ENCODE results near the gene DIABLO.
"Not testable (repeated sequence)": the region's sequence is repeated elsewhere in the genome, so short reads cannot be mapped to it uniquely, and the experiment has no call there.

DIABLO gene

GRCh38 chr12:122187466-122187865, 38.4 kb downstream of the DIABLO start:
- no peak for DNase-seq

- no peak for DNase-seq
Observed at GRCh38 chr12:122185494-122186082, 40.3 kb downstream of the DIABLO start.

- no peak for DNase-seq
Observed at GRCh38 chr12:122185079-122185478, 40.8 kb downstream of the DIABLO start.

DNA sequence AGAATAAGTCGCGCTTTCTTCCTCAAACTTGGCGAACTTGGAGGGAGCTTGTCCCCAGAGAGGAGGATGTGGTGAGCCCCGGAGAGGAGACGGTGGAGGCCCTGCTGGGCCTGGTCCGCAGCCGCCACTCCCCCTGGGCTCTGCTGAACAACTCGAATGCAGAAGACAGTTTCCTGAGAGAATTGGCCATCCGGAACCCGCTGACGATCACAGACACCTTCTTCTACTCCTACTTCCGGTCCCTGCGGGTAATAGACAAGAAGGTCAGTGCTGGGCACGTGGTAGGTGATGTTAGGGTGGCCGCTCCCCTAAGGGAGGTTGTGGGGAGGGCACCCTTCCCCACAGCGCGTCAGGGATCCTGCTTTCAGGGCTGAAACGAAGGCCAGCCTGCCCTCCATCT, 41.3 kb downstream of the DIABLO start:
- no peak for DNase-seq

- no peak for DNase-seq
Observed at GRCh38 chr12:122183588-122183940, 42.3 kb downstream of the DIABLO start.

- no peak for DNase-seq
Observed at GRCh38 chr12:122182887-122183587, 42.8 kb downstream of the DIABLO start, which contains the start of gene LRRC43. Gene LRRC43, plus strand, starts transcription at chr12:122183123. Its CDS starts 22 bp downstream, at chr12:122183145.

DNA sequence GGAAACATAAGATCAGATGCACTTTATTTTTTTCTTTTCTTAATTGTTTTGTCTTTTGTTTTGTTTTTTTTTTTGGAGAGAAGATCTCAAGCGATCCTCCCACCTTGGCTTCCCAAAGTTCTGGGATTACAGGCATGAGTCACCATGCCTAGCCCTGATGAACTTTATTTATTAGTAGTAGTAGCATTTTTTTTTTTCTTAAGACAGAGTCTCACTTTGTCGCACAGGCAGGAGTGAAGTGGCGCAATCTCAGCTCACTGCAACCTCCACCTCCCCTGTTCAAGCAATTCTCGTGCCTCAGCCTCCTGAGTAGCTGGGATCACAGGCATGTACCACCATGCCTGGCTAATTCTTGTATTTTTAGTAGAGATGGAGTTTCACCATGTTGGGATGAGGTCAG, 49.4 kb downstream of the DIABLO start:
- not testable (repeated sequence) for DNase-seq

GRCh38 chr12:122174155-122174845, 51.6 kb downstream of the DIABLO start, which contains the start of gene IL31:
Gene IL31, minus strand, starts transcription at chr12:122174221. Its CDS starts 49 bp downstream, at chr12:122174172.
- DNase-seq = no peak

- no peak for DNase-seq
Observed at GRCh38 chr12:122172262-122172939, 53.5 kb downstream of the DIABLO start.

- DNase-seq = no peak
Observed at GRCh38 chr12:122171399-122171798, 54.5 kb downstream of the DIABLO start.

- DNase-seq = no peak
Observed at GRCh38 chr12:122168492-122168891, 57.4 kb downstream of the DIABLO start.

DNA sequence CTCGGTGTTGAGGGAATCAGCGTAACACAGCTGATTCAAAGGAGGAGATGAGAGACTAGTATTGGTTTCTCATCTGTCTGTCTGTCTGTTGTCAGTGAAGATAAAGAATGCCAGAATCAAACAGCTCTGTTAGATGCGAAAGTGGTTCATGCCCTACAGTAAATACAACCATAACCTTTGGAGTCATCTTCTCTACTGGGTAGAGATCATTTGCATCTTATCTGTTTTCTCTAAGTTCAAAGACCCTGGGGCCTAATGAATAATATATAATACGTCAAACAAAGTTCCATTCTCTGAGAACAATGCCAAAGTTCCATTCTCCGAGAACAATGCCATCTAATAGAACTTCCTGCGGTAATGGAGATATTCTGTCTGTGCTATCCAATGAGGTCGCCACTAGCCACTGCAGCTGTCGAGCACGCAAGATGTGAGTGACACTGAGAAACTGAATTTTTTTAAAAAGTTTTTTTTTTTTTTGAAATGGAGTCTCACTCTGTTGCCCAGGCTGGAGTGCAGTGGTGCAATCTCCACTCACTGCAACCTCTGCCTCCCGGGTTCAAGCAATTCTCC, 58.4 kb downstream of the DIABLO start:
- no peak for DNase-seq

- no peak for DNase-seq
Observed at GRCh38 chr12:122166422-122167349, 59.2 kb downstream of the DIABLO start.

DNA sequence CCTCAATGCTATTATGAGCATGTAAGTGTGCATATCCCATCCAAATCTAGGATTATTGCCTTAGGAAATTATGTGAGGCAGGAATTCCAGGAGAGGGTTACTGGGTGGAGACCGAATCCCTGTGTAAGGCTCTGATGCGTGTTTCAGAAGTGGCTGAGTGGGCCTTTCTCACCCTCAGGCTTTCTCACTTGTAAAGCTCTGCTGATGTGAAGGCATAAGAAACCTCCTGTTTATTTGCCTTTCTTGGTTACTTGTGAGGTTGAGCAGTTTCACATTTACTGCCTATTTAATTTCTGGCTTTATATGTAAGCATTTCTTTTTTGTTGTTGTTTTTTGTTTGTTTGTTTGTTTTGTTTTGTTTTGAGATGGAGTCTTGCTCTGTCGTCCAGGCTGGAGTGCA, 62.9 kb downstream of the DIABLO start:
- no peak for DNase-seq

DNA sequence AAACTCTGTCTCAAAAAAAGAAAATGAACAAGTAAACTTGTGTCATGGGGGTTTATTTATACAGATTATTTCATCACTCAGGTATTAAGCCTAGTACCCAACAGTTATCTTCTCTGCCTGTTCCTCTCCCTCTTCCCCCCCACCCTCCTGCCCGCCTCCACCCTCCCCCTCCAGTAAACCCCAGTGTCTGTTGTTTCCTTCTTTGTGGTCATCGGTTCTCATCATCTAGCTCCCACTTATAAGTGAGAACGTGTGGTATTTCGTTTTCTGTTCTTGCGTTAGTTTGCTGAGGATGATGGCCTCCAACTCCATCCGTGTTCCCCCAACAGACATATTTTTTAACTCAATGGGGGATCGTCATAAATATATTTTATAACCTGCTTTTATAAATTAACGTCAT, 64.2 kb downstream of the DIABLO start:
- no peak for DNase-seq

- no peak for DNase-seq
Observed at GRCh38 chr12:122160761-122161160, 65.1 kb downstream of the DIABLO start.

- no peak for DNase-seq
Observed at GRCh38 chr12:122159882-122160281, 66.0 kb downstream of the DIABLO start.

GRCh38 chr12:122158700-122159285, 67.1 kb downstream of the DIABLO start:
- DNase-seq = no peak
